Left colon (tissue), 2 donors: Measurements from ENCODE around the gene HOXD8. TPM values are rescaled to one million over a fixed set of nuclear protein-coding genes. Genes with fewer than 3 reads are reported as not detected.
A peak's percentile ranks its signal among the peaks of the same experiment; 100 is the strongest.

Experiments
- ATAC-seq: fragments of 200-7000 bp; cut with Tn5 transposase; one replicate; pipeline ENCODE4 v1.9.1; 2020; ENCODE audit warnings: mild to moderate bottlenecking, moderate library complexity
- DNase-seq, 2 donors: peaks; one replicate each; pipeline ENCODE4 v3.0.0-alpha.2; 2020
- intact Hi-C, 2 donors: fragments of 100-400 bp; cut with DNase I in 1 of 2; cut with micrococcal nuclease in 1 of 2; formaldehyde crosslinking; loops; one replicate each; pipeline versions ENCODE4 v1.11.2 to v1.14.0; 2022; cut with DNase I, micrococcal nuclease
- total RNA-seq, 2 donors: library from RNA; stranded (reverse); fragmentation: NEBNext Ultra II Directional; extraction: Animal tissue kit (Norgen Biotek cat#: 25700); gene quantifications; one replicate each; pipeline ENCODE4 v1.2.1, GENCODE V29; 2021
- donor health status: DM: no; HTN: no; CAD: no.
- donor health status: DM: yes; HTN: yes; CAD: no.

HOXD8 gene
- total RNA-seq, 2 donors from 2014 or later, result 6.2 to 9.8 TPM

GRCh38 chr2:176110415-176111308, 18.8 kb upstream of the HOXD8 start:
- no peak for DNase-seq
- no peak for ATAC-seq
- intact Hi-C loops, result no loop called here

GRCh38 chr2:176111309-176111663, 18.2 kb upstream of the HOXD8 start:
- peak; percentile 29 for ATAC-seq
- peak in 1 of 2 donors; percentile 81 for DNase-seq
- intact Hi-C loops, result no loop called here

GRCh38 chr2:176111846-176112374, 17.6 kb upstream of the HOXD8 start:
- DNase-seq (no peak), ATAC-seq (no peak)
- intact Hi-C loops, result no loop called here

GRCh38 chr2:176112375-176113302, 16.9 kb upstream of the HOXD8 start:
- DNase-seq (no peak), ATAC-seq (no peak)
- intact Hi-C loops, result no loop called here

- no peak for DNase-seq
- intact Hi-C loops, result no loop called here
- ATAC-seq, result no peak
These were observed 15.2 kb upstream of the HOXD8 start for GRCh38 chr2:176114120-176114929.

GRCh38 chr2:176114930-176115625, 14.4 kb upstream of the HOXD8 start:
- no peak for DNase-seq
- intact Hi-C loops, result no loop called here

GRCh38 chr2:176115883-176116813, 13.4 kb upstream of the HOXD8 start, which contains the start of gene HOXD10:
Gene HOXD10 (plus strand): TSS chr2:176116778. CDS start chr2:176116834, 56 bp downstream.
- intact Hi-C loops, result no loop called here
- DNase-seq (peak in 1 of 2 donors; percentile 78), ATAC-seq (peak; percentile 75)

More at GRCh38 chr2:176114930-176115625, 14.4 kb upstream of the HOXD8 start:
- ATAC-seq, result no peak

GRCh38 chr2:176117162-176117822, 12.2 kb upstream of the HOXD8 start:
- intact Hi-C loops, result no loop called here
- DNase-seq, result no peak
- ATAC-seq, result no peak

- ATAC-seq (no peak), DNase-seq (no peak)
- intact Hi-C loops, result no loop called here
These were observed 11.6 kb upstream of the HOXD8 start for GRCh38 chr2:176117823-176118371.

- peak in 1 of 2 donors; percentile 88 for DNase-seq
- intact Hi-C loops, result no loop called here
These were observed 10.7 kb upstream of the HOXD8 start for GRCh38 chr2:176118601-176119339.

GRCh38 chr2:176120364-176121189, 8.9 kb upstream of the HOXD8 start:
- ATAC-seq, result no peak
- intact Hi-C loops, result loop anchor here (10.0 kb wide), 2 partner anchors 524 to 534 kb away; no protein-coding TSS in a partner anchor
- no peak for DNase-seq

More at GRCh38 chr2:176118601-176119339, 10.7 kb upstream of the HOXD8 start:
- ATAC-seq, result no peak

- DNase-seq (no peak), ATAC-seq (no peak)
- intact Hi-C loops, result loop anchor here (10.0 kb wide), 2 partner anchors 523 to 533 kb away; no protein-coding TSS in a partner anchor
These were observed 8.1 kb upstream of the HOXD8 start for GRCh38 chr2:176121190-176122051.

GRCh38 chr2:176122052-176122682, 7.3 kb upstream of the HOXD8 start:
- intact Hi-C loops, result loop anchor here (10.0 kb wide), 2 partner anchors 523 to 533 kb away; no protein-coding TSS in a partner anchor
- ATAC-seq, result peak; percentile 40
- no peak for DNase-seq
